ENCODE data around the gene MTPN.

DNA sequence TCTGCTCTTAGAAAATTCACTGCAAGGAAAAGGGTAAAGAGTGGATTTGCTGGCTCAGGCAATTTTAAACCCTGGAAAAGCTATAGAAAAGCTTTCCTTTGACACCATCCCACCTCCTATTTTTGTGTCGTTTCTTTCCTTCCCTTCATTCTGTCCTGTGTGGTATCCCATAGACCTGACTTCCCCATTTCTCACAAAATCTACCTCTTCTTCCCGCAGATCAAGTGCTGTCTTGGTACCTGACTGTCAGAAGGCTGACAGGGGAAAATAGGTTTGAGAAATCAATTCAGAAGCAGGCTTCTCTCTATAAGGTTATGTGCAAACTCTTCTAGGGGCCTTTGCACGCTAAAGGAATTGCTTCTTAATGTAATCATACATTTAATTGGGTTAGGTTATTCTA is 98.9 kb downstream of the MTPN start:
- no peak for TF ChIP-seq POLR2AphosphoS5 (IDR thresholded peaks at IDR 0.05; ENCODE audit: borderline replicate concordance, low read depth, low read length)
- TF ChIP-seq EZH2 (IDR thresholded peaks at IDR 0.05): no peak
- no peak for TF ChIP-seq FOXP2 (optimal IDR thresholded peaks at IDR 0.05; ENCODE audit: control extremely low read depth, extremely low read length, insufficient read depth)
